ENCODE results near the gene KRT86. TPM values are rescaled to one million over a fixed set of nuclear protein-coding genes. Genes with fewer than 3 reads are reported as not detected.
"Not testable (repeated sequence)": the region's sequence is repeated elsewhere in the genome, so short reads cannot be mapped to it uniquely, and the experiment has no call there.

KRT86 gene
- polyA plus RNA-seq, 4 donors, result 0.09 TPM; not detected in 3

- no peak for DNase-seq (ENCODE audit: low read depth in 4 of 4, low spot score in 3 of 4)
Measured at GRCh38 chr12:52331039-52331438, 56.6 kb downstream of the KRT86 start.

GRCh38 chr12:52331833-52332232 is 57.4 kb downstream of the KRT86 start:
- no peak for DNase-seq (ENCODE audit: low read depth in 4 of 4, low spot score in 3 of 4)

- no peak for DNase-seq (ENCODE audit: low read depth in 4 of 4, low spot score in 3 of 4)
Measured at GRCh38 chr12:52332381-52332780, 57.9 kb downstream of the KRT86 start.

GRCh38 chr12:52333321-52333720 is 58.9 kb downstream of the KRT86 start:
- no peak for DNase-seq (ENCODE audit: low read depth in 4 of 4, low spot score in 3 of 4)

- no peak for DNase-seq (ENCODE audit: low read depth in 4 of 4, low spot score in 3 of 4)
Measured at GRCh38 chr12:52334185-52334584, 59.7 kb downstream of the KRT86 start.

GRCh38 chr12:52335598-52336262 is 61.3 kb downstream of the KRT86 start:
- DNase-seq (ENCODE audit: low read depth in 4 of 4, low spot score in 3 of 4), result no peak

- DNase-seq (ENCODE audit: low read depth in 4 of 4, low spot score in 3 of 4), result no peak
Measured at GRCh38 chr12:52336641-52337040, 62.2 kb downstream of the KRT86 start.

- no peak for DNase-seq (ENCODE audit: low read depth in 4 of 4, low spot score in 3 of 4)
Measured at GRCh38 chr12:52337054-52337453, 62.6 kb downstream of the KRT86 start.

GRCh38 chr12:52338241-52338960 is 64.0 kb downstream of the KRT86 start:
- DNase-seq (ENCODE audit: low read depth in 4 of 4, low spot score in 3 of 4), result no peak

GRCh38 chr12:52341066-52341580 is 66.7 kb downstream of the KRT86 start:
- no peak for DNase-seq (ENCODE audit: low read depth in 4 of 4, low spot score in 3 of 4)

GRCh38 chr12:52342781-52343490 is 68.5 kb downstream of the KRT86 start:
- no peak for DNase-seq (ENCODE audit: low read depth in 4 of 4, low spot score in 3 of 4)

GRCh38 chr12:52343550-52343949 is 69.1 kb downstream of the KRT86 start:
- no peak for DNase-seq (ENCODE audit: low read depth in 4 of 4, low spot score in 3 of 4)

- no peak for DNase-seq (ENCODE audit: low read depth in 4 of 4, low spot score in 3 of 4)
Measured at GRCh38 chr12:52344111-52344510, 69.7 kb downstream of the KRT86 start.

- DNase-seq (ENCODE audit: low read depth in 4 of 4, low spot score in 3 of 4), result not testable (repeated sequence)
Measured at GRCh38 chr12:52345041-52345440, 70.6 kb downstream of the KRT86 start.

- DNase-seq (ENCODE audit: low read depth in 4 of 4, low spot score in 3 of 4), result no peak
Measured at GRCh38 chr12:52346593-52346992, 72.1 kb downstream of the KRT86 start.

GRCh38 chr12:52347016-52347415 is 72.6 kb downstream of the KRT86 start:
- DNase-seq (ENCODE audit: low read depth in 4 of 4, low spot score in 3 of 4), result no peak

- no peak for DNase-seq (ENCODE audit: low read depth in 4 of 4, low spot score in 3 of 4)
Measured at GRCh38 chr12:52347551-52348510, 73.4 kb downstream of the KRT86 start.

- DNase-seq (ENCODE audit: low read depth in 4 of 4, low spot score in 3 of 4), result no peak
Measured at GRCh38 chr12:52349196-52349595, 74.8 kb downstream of the KRT86 start.

- no peak for DNase-seq (ENCODE audit: low read depth in 4 of 4, low spot score in 3 of 4)
Measured at GRCh38 chr12:52350021-52350620, 75.7 kb downstream of the KRT86 start.

- DNase-seq (ENCODE audit: low read depth in 4 of 4, low spot score in 3 of 4), result no peak
Measured at GRCh38 chr12:52350786-52351185, 76.3 kb downstream of the KRT86 start.
